Measurements from ENCODE around the gene SMIM5.

Gene SMIM5

GRCh38 chr17:75622076-75622475 is 11.2 kb upstream of the SMIM5 start:
- H2BK5ac ChIP-seq (ENCODE audit: low read depth, low read length, poor library complexity, severe bottlenecking), result no peak overlapping the region
- no peak overlapping the region for H2BK120ac ChIP-seq (ENCODE audit: low read depth, low read length)
- H3K79me1 ChIP-seq (replicated peaks; ENCODE audit: low read length, poor library complexity, severe bottlenecking), result no peaks in the 10 kb centered on the region
- H3K23ac ChIP-seq (ENCODE audit: low read length in 2 of 2), result no peak overlapping the region
- no peak overlapping the region for H2BK15ac ChIP-seq (ENCODE audit: low read depth, poor library complexity, severe bottlenecking)
- no peaks in the 10 kb centered on the region for H3K9me3 ChIP-seq (ENCODE audit: control insufficient read depth, low read length)
- no peak overlapping the region for H3K4me3 ChIP-seq (ENCODE audit: insufficient read depth in 1 of 2, low read depth in 1 of 2, low read length in 2 of 2)
- no peak overlapping the region for H2AK5ac ChIP-seq (ENCODE audit: low read length, severe bottlenecking)
- H3K36me3 ChIP-seq (ENCODE audit: control insufficient read depth in 1 of 2, insufficient read depth in 2 of 2, low read depth in 1 of 2, low read length in 2 of 2), result peaks cover 0 to 6% of the 10 kb centered on the region in 2 experiments
- no peak overlapping the region for H3K27ac ChIP-seq (ENCODE audit: low read length, poor library complexity, severe bottlenecking)
- no peak overlapping the region for H3K18ac ChIP-seq (ENCODE audit: low read depth in 1 of 2, low read length in 2 of 2)
- H3K4me2 ChIP-seq (ENCODE audit: low read length, poor library complexity, severe bottlenecking), result no peak overlapping the region
- peaks cover 17% of the 10 kb centered on the region for H3K4me1 ChIP-seq (ENCODE audit: control insufficient read depth, insufficient read depth, low read depth, low read length)
- no peak overlapping the region for H3K9ac ChIP-seq (ENCODE audit: low read length)
- no peak overlapping the region for H3K4ac ChIP-seq (ENCODE audit: low read depth in 1 of 2, low read length in 2 of 2)
- H3K27me3 ChIP-seq (ENCODE audit: control insufficient read depth in 1 of 2, insufficient read depth in 1 of 2, low read length in 2 of 2), result peaks cover 26 to 49% of the 10 kb centered on the region in 2 experiments
- no peak overlapping the region for H4K8ac ChIP-seq (ENCODE audit: low read length)
- H4K91ac ChIP-seq (ENCODE audit: low read length), result no peak overlapping the region
- H2AFZ ChIP-seq (ENCODE audit: low read depth, low read length), result no peak overlapping the region
- peak overlapping the region in 1 of 2 experiments; percentile 14 for H3K14ac ChIP-seq (ENCODE audit: low read length in 2 of 2)
- no peak overlapping the region for H2BK12ac ChIP-seq (ENCODE audit: low read length in 2 of 2)
- WGBS, result 87% methylated on average over 8 of the region's 8 CpGs
- DNase-seq, result peak; percentile 26

DNA sequence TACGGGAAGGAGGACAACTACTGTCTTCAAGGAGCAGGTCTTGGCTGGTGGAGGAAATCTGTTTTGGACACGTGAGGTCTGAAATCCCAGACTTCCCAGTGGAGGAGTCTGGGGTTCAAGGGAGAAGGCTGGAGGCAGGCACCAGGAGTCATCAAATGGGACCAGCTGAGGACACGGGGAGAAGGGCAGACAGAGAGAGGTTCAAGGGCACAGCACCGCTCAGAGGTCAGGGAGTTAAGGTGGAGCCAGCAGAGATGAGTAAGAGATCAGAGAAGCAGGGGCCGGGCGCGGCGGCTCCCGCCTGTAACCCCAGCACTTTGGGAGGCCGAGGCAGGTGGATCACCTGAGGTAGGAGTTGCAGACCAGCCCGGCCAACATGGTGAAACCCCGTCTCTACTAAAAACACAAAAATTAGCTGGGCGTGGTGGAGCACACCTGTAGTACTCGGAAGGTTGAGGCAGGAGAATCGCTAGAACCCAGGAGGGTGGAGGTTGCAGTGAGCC is 10.4 kb upstream of the SMIM5 start:
- no peak overlapping the region for H3K18ac ChIP-seq (ENCODE audit: low read depth in 1 of 2, low read length in 2 of 2)
- no peak overlapping the region for H3K9ac ChIP-seq (ENCODE audit: low read length)
- H3K23ac ChIP-seq (ENCODE audit: low read length in 2 of 2), result no peak overlapping the region
- H2BK120ac ChIP-seq (ENCODE audit: low read depth, low read length), result no peak overlapping the region
- H2AFZ ChIP-seq (ENCODE audit: low read depth, low read length), result no peak overlapping the region
- no peak overlapping the region for H3K4me2 ChIP-seq (ENCODE audit: low read length, poor library complexity, severe bottlenecking)
- H4K91ac ChIP-seq (ENCODE audit: low read length), result no peak overlapping the region
- no peak overlapping the region for H2BK5ac ChIP-seq (ENCODE audit: low read depth, low read length, poor library complexity, severe bottlenecking)
- no peak overlapping the region for H3K4ac ChIP-seq (ENCODE audit: low read depth in 1 of 2, low read length in 2 of 2)
- DNase-seq, result no peak
- H3K14ac ChIP-seq (ENCODE audit: low read length in 2 of 2), result no peak overlapping the region
- H3K9me3 ChIP-seq (ENCODE audit: control insufficient read depth, low read length), result no peaks in the 10 kb centered on the region
- no peak overlapping the region for H2BK15ac ChIP-seq (ENCODE audit: low read depth, poor library complexity, severe bottlenecking)
- no peak overlapping the region for H2AK5ac ChIP-seq (ENCODE audit: low read length, severe bottlenecking)
- no peak overlapping the region for H3K27ac ChIP-seq (ENCODE audit: low read length, poor library complexity, severe bottlenecking)
- H3K27me3 ChIP-seq (ENCODE audit: control insufficient read depth in 1 of 2, insufficient read depth in 1 of 2, low read length in 2 of 2), result peaks cover 20 to 42% of the 10 kb centered on the region in 2 experiments
- no peak overlapping the region for H2BK12ac ChIP-seq (ENCODE audit: low read length in 2 of 2)
- no peak overlapping the region for H4K8ac ChIP-seq (ENCODE audit: low read length)
- H3K4me3 ChIP-seq (ENCODE audit: insufficient read depth in 1 of 2, low read depth in 1 of 2, low read length in 2 of 2), result no peak overlapping the region
- peaks cover 0 to 10% of the 10 kb centered on the region in 2 experiments for H3K36me3 ChIP-seq (ENCODE audit: control insufficient read depth in 1 of 2, insufficient read depth in 2 of 2, low read depth in 1 of 2, low read length in 2 of 2)
- H3K79me1 ChIP-seq (replicated peaks; ENCODE audit: low read length, poor library complexity, severe bottlenecking), result no peaks in the 10 kb centered on the region
- WGBS, result 92% methylated on average over 15 of the region's 15 CpGs
- H3K4me1 ChIP-seq (ENCODE audit: control insufficient read depth, insufficient read depth, low read depth, low read length), result peaks cover 17% of the 10 kb centered on the region

GRCh38 chr17:75623386-75623785 is 9.8 kb upstream of the SMIM5 start:
- Histone ChIP-seq H4K8ac (ENCODE audit: low read length) (no peak overlapping the region), H3K4me3 (ENCODE audit: insufficient read depth in 1 of 2, low read depth in 1 of 2, low read length in 2 of 2) (no peak overlapping the region), H2BK15ac (ENCODE audit: low read depth, poor library complexity, severe bottlenecking) (no peak overlapping the region), H3K27ac (ENCODE audit: low read length, poor library complexity, severe bottlenecking) (no peak overlapping the region), H3K14ac (ENCODE audit: low read length in 2 of 2) (no peak overlapping the region), H3K9ac (ENCODE audit: low read length) (no peak overlapping the region), H3K23ac (ENCODE audit: low read length in 2 of 2) (no peak overlapping the region), H3K18ac (ENCODE audit: low read depth in 1 of 2, low read length in 2 of 2) (no peak overlapping the region), H3K4me2 (ENCODE audit: low read length, poor library complexity, severe bottlenecking) (no peak overlapping the region), H2BK12ac (ENCODE audit: low read length in 2 of 2) (no peak overlapping the region), H3K79me1 (replicated peaks; ENCODE audit: low read length, poor library complexity, severe bottlenecking) (no peaks in the 10 kb centered on the region), H2AK5ac (ENCODE audit: low read length, severe bottlenecking) (peak overlapping the region; percentile 4), H2BK5ac (ENCODE audit: low read depth, low read length, poor library complexity, severe bottlenecking) (no peak overlapping the region), H3K4ac (ENCODE audit: low read depth in 1 of 2, low read length in 2 of 2) (no peak overlapping the region), H3K4me1 (ENCODE audit: control insufficient read depth, insufficient read depth, low read depth, low read length) (peaks cover 17% of the 10 kb centered on the region), H2BK120ac (ENCODE audit: low read depth, low read length) (no peak overlapping the region), H3K36me3 (ENCODE audit: control insufficient read depth in 1 of 2, insufficient read depth in 2 of 2, low read depth in 1 of 2, low read length in 2 of 2) (peaks cover 0 to 15% of the 10 kb centered on the region in 2 experiments), H4K91ac (ENCODE audit: low read length) (no peak overlapping the region), H2AFZ (ENCODE audit: low read depth, low read length) (no peak overlapping the region), H3K27me3 (ENCODE audit: control insufficient read depth in 1 of 2, insufficient read depth in 1 of 2, low read length in 2 of 2) (peaks cover 17 to 38% of the 10 kb centered on the region in 2 experiments), H3K9me3 (ENCODE audit: control insufficient read depth, low read length) (no peaks in the 10 kb centered on the region)
- DNase-seq, result no peak
- WGBS, result 84% methylated on average over 8 of the region's 9 CpGs

GRCh38 chr17:75624021-75624420 is 9.2 kb upstream of the SMIM5 start:
- peaks cover 0 to 22% of the 10 kb centered on the region in 2 experiments for H3K36me3 ChIP-seq (ENCODE audit: control insufficient read depth in 1 of 2, insufficient read depth in 2 of 2, low read depth in 1 of 2, low read length in 2 of 2)
- peaks cover 15 to 35% of the 10 kb centered on the region in 2 experiments for H3K27me3 ChIP-seq (ENCODE audit: control insufficient read depth in 1 of 2, insufficient read depth in 1 of 2, low read length in 2 of 2)
- no peaks in the 10 kb centered on the region for H3K79me1 ChIP-seq (replicated peaks; ENCODE audit: low read length, poor library complexity, severe bottlenecking)
- H3K4me1 ChIP-seq (ENCODE audit: control insufficient read depth, insufficient read depth, low read depth, low read length), result peaks cover 17% of the 10 kb centered on the region
- no peak overlapping the region for H4K91ac ChIP-seq (ENCODE audit: low read length)
- H3K18ac ChIP-seq (ENCODE audit: low read depth in 1 of 2, low read length in 2 of 2), result no peak overlapping the region
- no peak overlapping the region for H3K27ac ChIP-seq (ENCODE audit: low read length, poor library complexity, severe bottlenecking)
- H2BK12ac ChIP-seq (ENCODE audit: low read length in 2 of 2), result no peak overlapping the region
- no peaks in the 10 kb centered on the region for H3K9me3 ChIP-seq (ENCODE audit: control insufficient read depth, low read length)
- H2BK15ac ChIP-seq (ENCODE audit: low read depth, poor library complexity, severe bottlenecking), result no peak overlapping the region
- 91% methylated on average over 12 of the region's 12 CpGs for WGBS
- no peak overlapping the region for H3K9ac ChIP-seq (ENCODE audit: low read length)
- no peak for DNase-seq
- H3K4me2 ChIP-seq (ENCODE audit: low read length, poor library complexity, severe bottlenecking), result no peak overlapping the region
- no peak overlapping the region for H2BK120ac ChIP-seq (ENCODE audit: low read depth, low read length)
- H2AK5ac ChIP-seq (ENCODE audit: low read length, severe bottlenecking), result no peak overlapping the region
- no peak overlapping the region for H3K14ac ChIP-seq (ENCODE audit: low read length in 2 of 2)
- no peak overlapping the region for H4K8ac ChIP-seq (ENCODE audit: low read length)
- no peak overlapping the region for H3K4ac ChIP-seq (ENCODE audit: low read depth in 1 of 2, low read length in 2 of 2)
- no peak overlapping the region for H2BK5ac ChIP-seq (ENCODE audit: low read depth, low read length, poor library complexity, severe bottlenecking)
- H2AFZ ChIP-seq (ENCODE audit: low read depth, low read length), result no peak overlapping the region
- H3K4me3 ChIP-seq (ENCODE audit: insufficient read depth in 1 of 2, low read depth in 1 of 2, low read length in 2 of 2), result no peak overlapping the region
- H3K23ac ChIP-seq (ENCODE audit: low read length in 2 of 2), result no peak overlapping the region
